Caco-2 (cell line): ENCODE measurements around the gene CGB7. TPM values are rescaled to one million over a fixed set of nuclear protein-coding genes. Genes with fewer than 3 reads are reported as not detected.

Experiments
- BruUV-seq: library from RNA; stranded (reverse); fragments of 400-500 nt; replicated peaks from 2 replicates; lab custom pipeline; 2021; lab: Mats Ljungman, UMichigan
- CTCF ChIA-PET: fragments of 300-600 bp; sonication (Branson Sonifier 250); formaldehyde crosslinking; loops from one replicate; lab custom pipeline; 2022; ENCODE audit warnings: antibody characterized with exemption; lab: Charles Lee
- POLR2A ChIA-PET: fragments of 300-600 bp; sonication (Branson Sonifier 250); formaldehyde crosslinking; loops from one replicate; lab custom pipeline; 2022; ENCODE audit warnings: antibody characterized with exemption; lab: Charles Lee
- DNase-seq, 2 experiments: peaks; one replicate each; pipeline versions ENCODE4 v3.0.0 to v3.0.0-alpha.2; 2020 to 2022
- H3K27me3 ChIP-seq: replicated peaks from 2 replicates; pipeline ENCODE4 v1.6.0; 2011; ENCODE audit warnings: low read length; ENCODE audit not compliant: control insufficient read depth, insufficient read depth
- H3K36me3 ChIP-seq: 2 replicates; pipeline ENCODE4 v1.5.1; 2011; ENCODE audit warnings: low read length; ENCODE audit not compliant: control insufficient read depth, insufficient read depth
- H3K4me1 ChIP-seq: fragments of 250-450 bp; sonication (Bioruptor Pico); 2 replicates; pipeline ENCODE4 v1.5.1; 2020; ENCODE audit warnings: mild to moderate bottlenecking
- H3K4me3 ChIP-seq: 2 replicates; pipeline ENCODE4 v1.5.1; 2011; ENCODE audit warnings: low read depth, mild to moderate bottlenecking, control low read depth, low read length
- H3K9me3 ChIP-seq: fragments of 250-450 bp; sonication (Bioruptor Pico); 2 replicates; pipeline ENCODE4 v1.5.1; 2020; ENCODE audit warnings: mild to moderate bottlenecking, moderate library complexity
- H3K27ac Mint-ChIP-seq: one replicate; pipeline ENCODE4 v1.8.0; 2022; ENCODE audit warnings: mixed read lengths; ENCODE audit not compliant: unreplicated experiment
- H3K27me3 Mint-ChIP-seq: one replicate; pipeline ENCODE4 v1.8.0; 2022; ENCODE audit warnings: mixed read lengths; ENCODE audit not compliant: insufficient read depth, unreplicated experiment
- H3K36me3 Mint-ChIP-seq: one replicate; pipeline ENCODE4 v1.8.0; 2022; ENCODE audit warnings: mild to moderate bottlenecking, mixed read lengths; ENCODE audit not compliant: insufficient read depth, unreplicated experiment
- H3K4me1 Mint-ChIP-seq: one replicate; pipeline ENCODE4 v1.8.0; 2022; ENCODE audit warnings: low read depth, mixed read lengths; ENCODE audit not compliant: unreplicated experiment
- H3K4me3 Mint-ChIP-seq: one replicate; pipeline ENCODE4 v1.8.0; 2022; ENCODE audit warnings: mild to moderate bottlenecking, moderate library complexity, mixed read lengths; ENCODE audit not compliant: unreplicated experiment
- H3K9me3 Mint-ChIP-seq: one replicate; pipeline ENCODE4 v1.8.0; 2022; ENCODE audit warnings: mixed read lengths; ENCODE audit not compliant: unreplicated experiment
- CTCF ChIP-seq, 2 experiments: fragments of 200-600 bp in 1 of 2; IDR thresholded peaks; 1 replicate in 1 of 2; 2 replicates in 1 of 2; pipeline versions ENCODE4 v1.5.1 to v1.8.0; 2011 to 2022; ENCODE audit warnings: antibody characterized with exemption in 1 of 2, control low read depth in 1 of 2, inconsistent platforms in 1 of 2, low read depth in 1 of 2, low read length in 1 of 2, mild to moderate bottlenecking in 1 of 2, moderate library complexity in 1 of 2; ENCODE audit not compliant: insufficient read depth in 1 of 2, severe bottlenecking in 1 of 2, unreplicated experiment in 1 of 2
- intact Hi-C: fragments of 100-400 bp; cut with micrococcal nuclease; formaldehyde crosslinking; loops from one replicate; pipeline ENCODE4 v1.10.0; 2022; ENCODE audit not compliant: unreplicated experiment
- total RNA-seq: library from RNA; stranded (reverse); gene quantifications from 2 replicates; pipeline ENCODE4 v1.2.3, GENCODE V29; 2022

The CGB7 gene
- total RNA-seq, 1 experiment from 2014 or later = 3.0 TPM

GRCh38 chr19:49020931-49021895 lies 36.3 kb downstream of the CGB7 start:
- POLR2A ChIA-PET = no interaction called here
- no TSS peak for BruUV-seq
- no peak for TF ChIP-seq CTCF (IDR thresholded peaks at IDR 0.05; ENCODE audit: insufficient read depth in 1 of 2, low read depth in 1 of 2, low read length in 1 of 2, severe bottlenecking in 1 of 2, unreplicated experiment in 1 of 2)
- Histone ChIP-seq H3K9me3 (no peaks in the 10 kb centered on the region), H3K27me3 (no peaks in the 10 kb centered on the region; the same call in 1 of the 2 replicates), H3K4me1 (0 out of 2 replicates have a peak, but pooled peaks cover 9% of the 10 kb centered on the region), H3K4me3 (no peak overlapping the region), H3K36me3 (no peaks in the 10 kb centered on the region)
- Mint-ChIP-seq H3K36me3 (peaks cover 15% of the 10 kb centered on the region), H3K27me3 (no peaks in the 10 kb centered on the region), H3K4me3 (peak overlapping the region; percentile 79), H3K9me3 (no peaks in the 10 kb centered on the region), H3K27ac (no peak overlapping the region), H3K4me1 (peaks cover 21% of the 10 kb centered on the region)
- CTCF ChIA-PET = interaction anchor here (1.3 to 4.0 kb wide), 3 partner anchors 29 to 52 kb away, joined by 4 to 51 read pairs (median 10); partner anchors contain the start of genes GYS1, NTF4 and RUVBL2
- intact Hi-C loops = no loop called here
- no peak for DNase-seq

DNA sequence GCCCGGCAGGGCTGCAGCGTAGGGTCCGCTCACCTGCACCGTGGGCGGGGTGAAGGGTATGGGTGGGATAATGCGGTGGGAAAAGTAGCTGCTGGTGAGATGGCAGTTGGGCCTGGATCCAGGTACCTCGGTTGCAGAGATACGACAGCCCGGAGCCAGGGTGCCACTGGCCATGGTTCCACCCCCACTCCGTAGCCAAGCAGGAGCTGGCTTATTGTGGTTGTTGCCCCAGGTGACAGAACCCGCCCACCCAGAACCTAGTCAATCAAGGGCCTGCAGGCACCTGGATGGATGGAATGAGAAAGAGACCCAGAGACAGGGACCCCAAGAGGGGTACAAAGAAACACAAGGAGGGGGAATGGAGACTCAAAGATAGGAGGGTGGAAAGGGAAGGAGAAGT lies 37.2 kb downstream of the CGB7 start:
- Mint-ChIP-seq H3K4me1 (peaks cover 21% of the 10 kb centered on the region), H3K4me3 (peak overlapping the region; percentile 79), H3K27me3 (no peaks in the 10 kb centered on the region), H3K9me3 (no peaks in the 10 kb centered on the region), H3K36me3 (peaks cover 23% of the 10 kb centered on the region), H3K27ac (no peak overlapping the region)
- ChIA-PET POLR2A (no interaction called here), CTCF (interaction anchor here (1.2 to 4.0 kb wide), 5 partner anchors 21 to 86 kb away, joined by 4 to 51 read pairs (median 10); partner anchors contain the start of genes GYS1, NTF4 and RUVBL2)
- H3K9me3 ChIP-seq = no peaks in the 10 kb centered on the region
- no peak for TF ChIP-seq CTCF (IDR thresholded peaks at IDR 0.05; ENCODE audit: insufficient read depth in 1 of 2, low read depth in 1 of 2, low read length in 1 of 2, severe bottlenecking in 1 of 2, unreplicated experiment in 1 of 2)
- no peaks in the 10 kb centered on the region; the same call in 1 of the 2 replicates for H3K27me3 ChIP-seq
- intact Hi-C loops = no loop called here
- H3K4me3 ChIP-seq = no peak overlapping the region
- no peak for DNase-seq
- 0 out of 2 replicates have a peak, but pooled peaks cover 9% of the 10 kb centered on the region for H3K4me1 ChIP-seq
- H3K36me3 ChIP-seq = no peaks in the 10 kb centered on the region
- BruUV-seq = no TSS peak
